SHP77 (cell line): ENCODE results near the gene ENOX1.
"Not testable (repeated sequence)": the region's sequence is repeated elsewhere in the genome, so short reads cannot be mapped to it uniquely, and the experiment has no call there.

Experiments used
- DNase-seq, 2 experiments: peaks; one replicate each; lab custom pipeline; 2025; lab: John Stamatoyannopoulos, UW

ENOX1 gene

DNA sequence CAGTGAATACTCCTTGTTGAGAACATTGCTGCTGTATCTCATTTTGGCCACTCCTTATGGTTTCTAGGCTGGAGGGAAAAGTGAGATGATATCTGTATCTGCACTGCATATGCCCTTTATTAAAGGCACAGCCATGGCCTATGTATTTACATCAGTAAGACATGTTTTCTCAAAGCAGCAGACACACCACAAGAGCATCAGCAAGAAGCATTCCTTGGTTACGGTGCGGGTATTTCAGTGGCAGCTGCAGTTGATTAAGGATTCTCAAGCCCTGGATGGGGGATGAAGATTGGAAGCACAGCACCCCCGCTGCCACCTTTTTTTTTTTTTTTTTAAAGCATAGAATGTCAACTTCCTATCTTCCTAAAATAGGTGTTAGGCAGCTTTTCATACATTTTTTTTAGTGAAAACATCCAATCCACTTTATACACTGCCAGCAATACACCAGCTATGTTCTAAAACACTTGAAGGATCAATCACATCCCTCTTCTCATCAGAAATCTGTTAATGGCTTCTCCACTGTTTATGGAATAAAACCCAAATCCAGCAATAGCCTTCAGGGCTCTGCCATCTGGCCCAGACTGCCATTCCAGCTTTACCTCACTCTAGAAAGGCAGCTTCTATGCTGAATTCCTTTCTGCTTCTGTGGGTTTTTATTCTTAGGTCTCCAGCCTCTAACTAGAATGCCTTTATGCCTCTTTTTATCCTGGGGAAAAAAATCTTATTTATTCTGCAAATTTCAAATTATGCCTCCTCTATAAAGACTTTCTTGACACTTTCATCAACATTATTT, 432.4 kb downstream of the ENOX1 start:
- DNase-seq = no peak

DNA sequence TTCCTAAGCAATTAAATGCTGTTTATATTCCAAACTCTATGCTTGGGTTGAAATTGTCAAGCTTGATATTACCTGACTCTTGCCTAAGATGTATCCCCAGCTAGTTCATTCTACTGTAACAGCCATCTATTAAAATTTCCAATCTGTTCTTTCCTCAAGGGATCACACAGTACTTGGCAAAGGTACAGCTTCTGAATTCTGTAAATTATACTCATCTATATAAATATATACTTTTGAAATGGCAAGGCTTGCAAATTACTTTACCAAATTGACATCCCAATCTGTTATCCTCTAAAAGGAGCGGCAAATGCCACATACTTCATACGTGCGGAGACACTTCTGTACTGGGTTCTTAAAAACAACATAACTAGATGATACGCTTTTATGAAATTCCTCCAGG, 433.1 kb downstream of the ENOX1 start:
- no peak for DNase-seq

DNA sequence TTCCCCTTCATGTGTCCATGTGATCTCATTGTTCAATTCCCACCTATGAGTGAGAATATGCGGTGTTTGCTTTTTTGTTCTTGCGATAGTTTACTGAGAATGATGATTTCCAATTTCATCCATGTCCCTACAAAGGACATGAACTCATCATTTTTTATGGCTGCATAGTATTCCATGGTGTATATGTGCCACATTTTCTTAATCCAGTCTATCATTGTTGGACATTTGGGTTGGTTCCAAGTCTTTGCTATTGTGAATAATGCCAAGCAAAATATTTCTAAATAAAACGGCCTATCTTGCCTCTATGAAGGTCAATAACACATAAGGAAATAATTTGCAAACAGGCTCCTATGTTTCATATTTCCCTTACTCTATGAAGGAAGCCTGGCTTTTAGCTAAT, 435.2 kb downstream of the ENOX1 start:
- DNase-seq = not testable (repeated sequence)

DNA sequence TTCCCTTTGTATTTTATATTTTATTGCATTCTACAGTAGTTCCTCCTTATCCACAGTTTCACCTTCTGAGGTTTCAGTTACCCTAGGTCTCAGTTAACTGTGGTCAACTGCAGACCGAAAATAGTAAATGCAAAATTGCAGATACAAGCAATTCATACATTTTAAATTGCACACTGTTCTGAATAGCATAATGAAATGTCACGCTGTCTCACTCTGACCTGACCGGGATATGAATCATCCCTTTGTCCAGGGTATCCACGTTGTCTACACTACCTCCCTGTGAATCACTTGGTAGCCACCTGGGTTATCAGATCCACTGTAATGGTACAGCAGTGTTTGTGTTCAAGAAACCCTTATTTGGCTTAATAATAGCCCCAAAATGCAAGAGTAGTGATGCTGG, 438.4 kb downstream of the ENOX1 start:
- DNase-seq = no peak

DNA sequence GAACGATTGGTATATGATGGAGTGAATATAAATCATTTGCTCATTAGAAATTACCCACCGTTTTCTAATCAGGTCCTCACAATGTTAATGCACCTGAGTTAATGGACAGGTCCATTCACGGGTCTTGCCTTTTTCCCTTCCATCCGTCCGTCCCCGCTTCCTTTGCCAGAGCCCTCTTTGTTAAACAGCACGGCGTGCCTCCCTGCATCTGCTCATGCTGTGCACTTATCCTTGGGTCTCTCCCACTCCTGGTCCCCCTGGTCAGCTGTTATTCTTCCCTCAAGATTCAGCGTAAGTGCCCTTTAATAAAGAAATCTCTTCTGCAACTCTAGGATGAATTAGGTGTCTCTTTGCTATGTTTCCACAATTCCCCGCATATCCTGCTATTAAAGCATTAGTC, 438.9 kb downstream of the ENOX1 start:
- DNase-seq = no peak

DNA sequence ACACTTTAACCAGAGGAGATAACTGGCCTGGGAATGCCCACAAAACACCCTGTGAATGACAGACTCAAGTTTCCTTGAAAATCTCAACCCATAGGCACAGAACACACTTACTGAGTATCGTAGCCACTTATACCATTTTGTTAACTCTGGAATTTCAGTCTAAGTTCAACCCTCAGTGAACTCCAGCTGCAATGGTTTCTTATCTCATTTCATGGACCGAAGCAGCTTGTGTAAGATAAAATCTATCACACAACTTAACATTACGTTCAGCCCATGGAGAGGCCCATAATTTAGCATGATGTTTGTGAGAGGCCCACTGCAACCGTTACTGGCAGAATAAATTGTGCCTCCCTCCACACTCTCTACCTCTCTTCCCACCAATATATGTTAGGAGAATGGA, 440.3 kb downstream of the ENOX1 start:
- DNase-seq = no peak

DNA sequence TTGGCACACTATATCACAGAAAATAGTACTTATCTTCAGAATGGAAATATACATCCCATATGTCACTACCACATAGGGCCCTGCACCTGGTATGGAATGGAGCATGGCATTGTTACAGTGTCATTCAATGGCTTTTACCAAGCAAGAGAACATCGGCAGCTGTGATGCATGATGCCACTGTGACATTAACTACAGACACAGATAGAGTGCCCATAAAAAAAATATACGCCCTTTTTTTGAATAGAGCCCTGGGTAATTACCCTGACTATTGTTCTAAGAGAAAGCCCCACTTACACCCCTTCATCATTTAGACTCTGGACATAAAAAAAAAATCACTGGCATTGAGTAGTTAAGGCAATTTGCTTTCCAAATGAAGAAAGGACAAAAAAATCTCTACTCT, 443.1 kb downstream of the ENOX1 start:
- DNase-seq = no peak

DNA sequence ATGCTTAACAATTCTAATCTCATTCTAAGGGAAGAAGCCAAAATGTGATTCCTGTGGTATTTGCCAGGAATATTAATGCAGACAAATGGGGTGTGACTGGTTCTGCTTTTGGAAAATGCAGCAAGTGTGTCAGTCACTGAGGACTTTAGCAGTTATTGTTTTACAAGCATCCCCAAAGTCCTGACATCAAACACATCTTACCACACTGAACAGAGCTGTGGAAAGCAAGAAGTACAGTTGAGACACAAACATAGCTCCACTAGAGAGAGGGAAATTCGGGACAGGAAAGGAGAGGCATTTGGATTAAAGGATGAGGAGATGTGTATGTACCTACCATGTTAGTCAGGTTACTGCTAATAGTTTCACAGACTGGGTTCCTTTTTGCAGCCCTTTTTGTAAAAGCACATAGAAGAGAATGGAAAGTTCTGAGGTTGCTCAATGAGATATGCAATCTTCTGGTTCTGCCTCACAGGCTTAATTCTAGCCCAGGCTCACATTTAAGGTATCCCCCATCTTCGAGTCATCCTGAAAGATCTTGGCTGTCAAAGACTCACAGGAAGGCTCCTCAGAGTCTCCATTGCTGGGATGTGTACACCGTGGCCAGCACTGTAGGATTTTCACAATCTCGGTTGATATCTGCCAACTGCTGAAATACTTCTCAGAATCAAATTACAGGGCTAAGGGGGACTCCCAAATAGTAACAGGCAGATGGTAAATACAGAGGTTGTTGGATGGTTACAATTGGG, 446.8 kb downstream of the ENOX1 start:
- DNase-seq = no peak

DNA sequence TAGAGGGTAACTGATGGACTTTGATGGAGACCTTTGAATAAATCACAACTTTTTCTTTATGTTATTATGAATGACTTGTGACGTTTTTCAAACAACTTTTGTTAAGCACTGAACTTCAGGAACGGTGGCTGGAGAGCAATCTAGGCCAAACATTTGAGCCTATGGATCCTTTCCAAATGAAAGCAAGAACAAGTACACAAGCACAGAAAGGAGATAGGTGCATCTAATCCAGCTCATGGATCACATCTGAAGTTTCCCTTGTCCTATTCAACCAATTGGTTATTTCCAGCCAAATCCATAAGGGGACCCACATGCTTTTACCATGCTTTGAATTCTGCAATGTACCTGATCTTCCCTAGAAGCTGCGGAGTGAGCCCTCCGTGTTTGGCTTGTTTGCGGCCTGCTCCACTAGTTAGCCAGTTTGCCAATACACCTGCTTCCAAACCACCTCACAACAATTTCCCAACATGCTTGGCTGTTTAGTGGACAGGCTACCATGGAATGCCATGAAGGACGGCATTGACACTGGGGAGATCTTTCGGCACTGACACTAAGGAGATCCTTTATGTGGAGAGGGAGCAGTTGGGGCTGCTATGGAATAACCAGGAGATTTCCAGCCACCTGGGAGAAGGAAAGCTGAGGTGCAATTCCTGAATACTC, 447.5 kb downstream of the ENOX1 start:
- DNase-seq = no peak

DNA sequence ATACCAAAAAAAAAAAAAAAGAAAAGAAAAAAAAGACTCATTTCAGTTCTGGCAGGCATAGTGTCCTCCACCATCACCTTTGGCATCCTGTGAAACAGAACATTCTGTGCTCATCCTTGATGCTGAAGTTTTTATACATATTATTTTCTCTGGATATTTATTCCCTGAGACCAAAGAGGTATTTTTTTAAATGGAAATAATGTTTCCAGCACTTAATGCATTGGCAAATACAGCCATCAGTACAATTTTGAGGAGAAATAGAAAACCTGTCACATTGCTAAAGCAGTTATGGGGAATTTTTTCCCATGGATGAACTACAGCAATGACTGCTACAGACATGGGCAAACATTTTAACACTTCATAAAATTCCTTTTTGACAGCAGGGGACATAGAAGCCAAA, 451.0 kb downstream of the ENOX1 start:
- no peak for DNase-seq

DNA sequence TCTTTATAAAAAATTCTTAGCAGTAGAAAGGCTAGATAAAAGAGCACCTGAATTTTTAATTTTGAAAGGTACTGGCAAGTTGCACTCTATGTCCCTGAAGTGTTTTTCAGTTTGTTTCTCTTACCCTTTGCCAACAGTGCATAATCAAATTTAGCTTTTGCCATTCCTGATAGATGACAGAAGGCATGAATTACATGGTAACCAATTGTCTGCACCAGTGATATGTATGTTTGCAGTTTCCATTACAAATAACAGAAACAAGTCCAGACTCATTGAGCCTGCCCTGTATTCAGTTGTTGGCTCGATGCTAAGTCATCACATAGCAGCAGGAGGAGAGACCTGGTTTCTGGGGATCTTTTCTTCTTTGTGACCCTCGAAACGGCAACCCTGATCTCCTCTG, 453.6 kb downstream of the ENOX1 start:
- no peak for DNase-seq

DNA sequence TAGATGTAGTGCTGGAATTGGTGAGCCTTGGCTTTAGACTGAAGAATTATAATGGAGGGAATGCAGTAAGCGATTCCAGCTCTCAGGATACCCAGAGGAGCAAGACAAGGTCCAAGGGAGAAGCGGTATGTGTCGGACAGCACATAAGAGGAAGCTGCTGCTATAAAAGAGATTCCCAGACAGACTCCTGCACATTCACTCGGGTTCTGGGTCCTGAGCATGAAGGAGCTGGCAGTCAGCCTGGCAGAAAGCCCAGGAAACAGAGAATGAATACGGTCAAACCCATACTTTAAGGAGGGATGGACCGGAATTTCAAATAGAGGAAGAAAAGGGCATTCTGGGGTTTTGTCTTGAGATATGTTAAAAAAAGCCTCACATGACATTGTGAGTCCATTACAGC, 455.1 kb downstream of the ENOX1 start:
- no peak for DNase-seq

DNA sequence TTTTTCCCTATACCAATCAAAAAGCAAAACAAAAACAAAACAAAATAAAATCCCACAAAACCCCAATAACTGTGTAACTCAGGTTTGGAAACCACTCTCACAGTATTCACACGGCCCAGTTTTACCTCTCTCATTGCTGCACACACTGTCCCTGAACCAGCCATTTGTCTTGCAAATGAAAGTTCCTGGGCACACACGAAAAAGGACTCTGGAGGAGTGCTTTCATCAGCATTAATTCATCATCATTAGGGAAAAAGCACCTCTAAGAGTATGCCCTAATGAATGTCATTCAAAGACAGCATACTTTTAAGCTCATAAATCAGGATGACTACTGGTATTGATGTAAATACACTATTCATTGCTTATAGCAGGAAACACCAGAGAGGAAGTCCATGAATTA, 457.1 kb downstream of the ENOX1 start:
- DNase-seq = no peak

DNA sequence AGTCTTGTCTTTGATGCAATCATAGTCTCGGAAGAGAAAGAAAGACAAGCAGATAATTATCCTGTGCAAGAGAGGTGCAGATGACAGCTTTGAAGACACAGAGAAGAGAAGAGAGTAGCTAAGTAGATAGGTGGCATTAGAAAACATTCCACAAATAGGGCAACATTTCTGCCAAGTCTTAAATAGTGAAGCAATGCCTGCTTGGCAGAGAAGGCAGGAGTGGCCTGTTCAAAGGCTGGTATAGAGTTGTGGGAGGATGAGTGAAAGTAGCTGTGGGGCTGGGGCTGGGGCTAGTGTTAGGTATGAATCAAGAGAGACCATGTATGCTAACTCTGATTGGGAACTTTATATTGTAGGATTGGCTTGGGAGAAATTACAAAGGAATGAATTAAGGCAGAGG, 457.9 kb downstream of the ENOX1 start:
- DNase-seq = no peak

DNA sequence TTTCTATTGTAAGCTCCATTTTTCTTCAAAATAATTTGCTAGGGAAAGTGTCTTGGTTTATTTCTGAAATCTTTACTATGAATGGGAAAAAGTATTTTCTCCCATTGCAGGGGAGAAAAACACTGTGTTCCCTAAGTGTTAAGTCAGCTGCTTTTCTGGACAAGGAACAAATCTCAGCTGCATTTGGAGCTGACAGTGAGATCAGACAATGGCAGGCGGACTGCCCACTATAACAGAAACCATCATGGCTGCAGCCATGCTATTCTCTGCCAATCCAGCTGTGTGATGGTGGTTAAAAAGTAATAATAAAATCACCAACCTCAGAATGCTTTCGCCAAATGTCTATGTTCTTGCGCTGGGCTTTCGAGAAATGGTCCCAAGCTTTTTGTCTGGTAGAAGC, 460.7 kb downstream of the ENOX1 start:
- no peak for DNase-seq

DNA sequence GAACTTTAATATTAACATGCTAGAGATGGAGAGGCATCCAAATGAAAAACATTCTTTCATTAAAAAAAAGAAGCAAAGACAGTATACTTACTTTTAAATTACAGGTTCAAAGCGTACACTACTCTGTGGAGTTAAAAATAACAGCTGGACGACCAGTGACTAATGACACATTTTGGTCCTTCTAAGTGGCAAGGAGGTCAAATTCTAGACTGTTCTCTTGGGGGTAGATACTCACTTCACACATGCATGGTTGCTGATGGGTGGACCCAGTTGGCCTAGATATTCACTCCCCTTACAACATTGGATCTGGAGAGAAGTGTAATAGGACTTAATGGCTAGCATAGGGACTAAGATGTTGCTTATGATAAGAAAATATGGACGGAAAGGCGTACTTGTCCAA, 461.1 kb downstream of the ENOX1 start:
- DNase-seq = no peak

DNA sequence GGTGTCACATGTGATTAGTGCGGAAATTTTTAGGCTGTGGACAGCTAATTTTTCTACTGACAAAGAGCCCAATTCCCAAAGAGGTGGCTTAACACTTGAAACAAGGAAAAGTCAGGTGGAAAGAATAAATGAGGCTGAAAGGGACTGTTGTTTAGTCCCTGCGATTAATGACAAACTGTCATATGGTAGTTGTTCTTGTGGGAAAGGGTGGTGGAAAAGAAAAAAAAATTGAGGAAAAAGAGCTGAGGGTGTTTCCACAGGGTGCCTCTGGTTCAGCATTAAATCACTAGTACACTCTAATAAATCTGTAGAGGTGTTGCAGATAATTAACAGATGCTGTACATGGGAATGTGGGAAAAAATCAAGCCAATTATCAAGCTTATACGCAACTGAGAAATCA, 462.6 kb downstream of the ENOX1 start:
- no peak for DNase-seq

DNA sequence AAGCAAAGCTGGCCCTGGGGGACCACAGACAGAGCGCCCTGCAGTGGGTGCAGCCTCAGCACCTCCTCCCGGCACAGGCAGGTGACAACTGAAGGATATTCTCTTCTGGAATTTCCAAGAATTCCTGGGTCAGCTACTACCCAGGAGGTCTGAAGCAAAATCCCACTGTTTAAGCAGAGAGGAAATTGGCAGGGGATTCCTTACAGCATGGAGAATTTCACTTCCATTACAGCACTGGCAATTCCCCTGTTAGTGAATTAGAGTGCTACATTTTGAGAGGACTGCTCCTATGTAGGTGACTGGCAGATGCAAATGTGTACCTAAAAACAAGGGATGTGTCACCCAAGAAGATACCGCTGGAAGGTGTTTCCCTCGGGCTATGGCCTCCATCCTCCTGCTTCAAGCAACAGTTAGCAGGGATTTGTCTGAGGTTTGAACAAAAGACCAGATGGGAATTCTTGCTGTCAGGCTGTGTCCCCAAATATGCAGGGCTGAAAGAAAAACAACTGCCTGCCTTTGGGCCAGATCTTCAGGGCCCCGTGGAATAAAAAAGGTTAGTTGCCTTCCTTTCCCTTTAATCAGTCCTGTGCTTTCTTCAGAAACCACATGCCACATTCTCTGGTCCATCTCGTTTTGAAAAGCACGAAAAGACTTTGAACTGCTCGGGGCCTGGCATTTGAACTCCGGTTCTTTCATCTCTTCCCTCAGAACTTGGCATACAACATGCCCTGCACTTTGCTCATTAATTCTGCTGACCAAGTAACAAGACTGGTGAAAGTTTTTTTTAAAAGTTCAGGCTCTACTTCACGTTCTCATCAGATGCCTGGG, 466.9 kb downstream of the ENOX1 start:
- no peak for DNase-seq

DNA sequence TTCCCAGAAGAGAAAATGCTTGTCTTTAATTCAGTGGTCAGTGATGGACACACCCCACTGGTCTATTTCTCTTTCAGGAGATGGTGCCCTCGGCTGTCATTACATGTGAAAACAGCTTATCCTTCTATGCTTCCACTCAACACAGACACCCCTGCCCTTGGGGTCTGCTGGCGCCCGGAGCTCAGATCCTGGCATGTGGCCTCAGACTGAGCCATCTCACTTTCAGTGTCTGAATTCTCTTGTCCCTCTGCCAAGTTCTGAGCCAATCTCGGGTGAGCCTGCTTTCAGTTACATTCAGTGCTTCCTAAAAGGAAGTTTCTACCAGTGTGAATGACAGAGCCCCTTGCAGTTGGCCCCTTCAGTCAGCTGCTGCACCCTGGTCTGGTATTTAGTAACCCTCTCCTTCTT, 469.8 kb downstream of the ENOX1 start:
- DNase-seq = no peak

DNA sequence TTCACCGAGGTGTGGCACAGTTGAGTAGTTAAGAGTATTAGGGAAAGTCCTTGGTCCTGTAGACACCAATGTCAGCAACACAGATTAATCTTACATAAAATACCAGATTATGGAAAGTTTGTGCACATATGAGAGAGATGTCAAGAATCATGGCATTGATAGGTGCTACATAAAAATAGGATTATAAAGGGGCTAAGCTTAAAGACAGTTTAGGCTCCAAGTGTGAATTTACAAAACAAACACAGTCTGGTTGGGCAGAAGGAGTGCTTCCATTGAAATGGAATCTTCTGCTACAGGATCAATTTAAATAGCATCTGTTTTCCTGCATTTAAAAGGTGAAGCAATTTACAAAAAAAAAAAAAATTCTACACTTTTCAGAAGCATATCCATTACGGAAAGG, 470.5 kb downstream of the ENOX1 start:
- DNase-seq = no peak

DNA sequence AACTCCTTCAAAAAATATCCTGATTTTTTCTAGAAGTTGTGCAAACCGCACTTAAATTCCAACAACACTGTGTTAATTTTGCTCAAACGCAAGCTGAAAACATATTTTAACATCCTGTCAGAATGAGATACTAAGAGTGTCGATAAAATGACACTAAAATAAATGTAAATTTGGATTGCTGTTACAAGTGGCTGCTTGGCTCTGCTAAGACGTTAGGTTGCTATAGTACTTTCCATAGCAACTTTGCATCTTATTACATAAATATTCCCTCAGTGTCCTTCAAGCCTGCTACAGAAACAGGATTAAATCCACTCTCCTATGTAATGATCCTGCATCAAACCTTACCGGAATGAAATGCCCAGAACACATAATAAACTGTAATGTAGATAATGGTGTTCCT, 471.2 kb downstream of the ENOX1 start:
- no peak for DNase-seq

DNA sequence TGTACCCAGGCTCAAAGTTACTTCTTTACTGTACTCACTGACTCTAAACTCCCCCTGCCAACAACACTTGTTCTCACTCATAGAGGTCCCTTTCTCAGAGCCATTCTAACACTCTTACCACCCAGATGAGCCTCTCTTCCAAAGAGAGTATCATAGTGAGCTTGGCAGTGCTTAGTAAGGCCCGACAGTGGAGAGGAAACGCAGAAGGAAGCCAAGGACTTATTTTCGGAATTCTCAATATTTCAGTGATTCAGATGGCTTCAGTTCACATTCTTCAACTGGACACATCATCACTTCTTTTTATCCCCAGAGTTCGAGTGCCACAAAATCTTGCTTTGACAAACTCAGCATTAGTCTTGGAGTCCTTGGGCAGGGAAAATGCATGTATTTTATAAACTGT, 477.5 kb downstream of the ENOX1 start:
- no peak for DNase-seq
